ENCODE data around the gene XAF1.
"Not testable (repeated sequence)": the region's sequence is repeated elsewhere in the genome, so short reads cannot be mapped to it uniquely, and the experiment has no call there.

XAF1 gene

DNA sequence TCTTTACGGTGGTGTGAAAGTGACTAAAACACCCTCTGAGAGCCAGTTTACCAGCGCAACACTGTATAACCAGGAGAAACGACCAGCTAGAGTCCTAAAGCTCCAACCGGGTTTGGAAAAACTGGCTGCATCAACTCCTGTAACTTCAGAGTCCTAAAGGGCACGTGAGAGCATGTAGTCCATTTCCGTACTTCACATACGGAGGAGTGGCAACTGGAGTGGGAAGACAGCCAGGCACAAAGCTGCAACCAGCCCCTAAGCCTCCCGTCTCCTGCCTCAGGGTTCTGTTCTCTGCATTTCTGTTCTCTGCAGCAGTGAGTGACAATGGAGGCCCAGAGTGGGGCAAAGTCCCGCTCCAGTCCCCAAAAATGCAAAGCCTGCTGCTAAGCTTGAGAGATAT lies 56.4 kb downstream of the XAF1 start:
- DNase-seq = no peak

DNA sequence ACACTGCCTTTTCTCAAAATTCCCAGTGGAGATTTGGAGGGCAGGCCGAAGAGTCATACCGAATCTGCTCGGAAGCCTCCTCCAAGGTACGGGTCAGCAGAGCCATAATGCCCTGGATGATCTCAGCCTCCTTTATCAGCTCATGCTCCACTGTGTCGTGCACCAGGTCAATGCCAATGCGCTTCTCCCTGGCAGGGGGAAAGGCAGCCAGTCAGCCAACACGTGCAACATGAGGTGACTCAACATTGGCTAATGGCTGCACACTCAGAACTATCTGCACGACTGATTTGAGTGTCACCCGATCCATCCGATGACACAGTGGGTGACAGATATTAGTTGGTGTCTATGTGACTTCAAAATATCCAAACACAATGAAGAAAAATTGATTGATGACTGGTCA lies 59.9 kb downstream of the XAF1 start:
- no peak for DNase-seq

DNA sequence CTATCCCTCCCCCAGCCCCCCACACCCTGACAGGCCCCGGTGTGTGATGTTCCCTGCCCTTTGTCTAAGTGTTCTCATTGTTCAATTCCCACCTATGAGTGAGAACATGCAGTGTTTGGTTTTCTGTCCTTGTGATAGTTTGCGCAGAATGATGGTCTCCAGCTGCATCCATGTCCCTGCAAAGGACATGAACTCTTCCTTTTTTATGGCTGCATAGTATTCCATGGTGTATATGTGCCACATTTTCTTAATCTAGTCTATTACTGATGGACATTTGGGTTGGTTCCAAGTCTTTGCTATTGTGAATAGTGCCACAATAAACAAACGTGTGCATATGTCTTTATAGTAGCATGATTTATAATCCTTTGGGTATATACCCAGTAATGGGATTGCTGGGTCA lies 60.5 kb downstream of the XAF1 start:
- DNase-seq = not testable (repeated sequence)

DNA sequence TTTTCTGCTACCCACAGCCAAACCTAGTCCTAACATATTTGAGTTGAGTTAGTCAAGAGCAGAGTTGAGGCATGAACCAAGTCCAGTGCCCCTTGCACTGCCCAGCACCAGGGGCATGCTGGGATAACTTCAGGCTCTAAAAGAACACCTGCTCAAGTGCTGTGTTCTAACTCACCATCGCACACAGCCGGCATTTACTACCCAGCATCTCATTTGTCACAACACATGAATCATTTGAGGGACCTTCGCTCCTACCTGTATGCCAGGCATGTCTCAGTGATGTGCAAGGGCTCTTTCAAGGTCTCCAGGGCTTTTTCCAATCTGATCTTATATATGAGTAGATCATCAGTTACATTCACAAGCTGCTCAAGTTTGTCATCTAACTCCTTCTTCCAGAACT lies 63.1 kb downstream of the XAF1 start:
- no peak for DNase-seq

DNA sequence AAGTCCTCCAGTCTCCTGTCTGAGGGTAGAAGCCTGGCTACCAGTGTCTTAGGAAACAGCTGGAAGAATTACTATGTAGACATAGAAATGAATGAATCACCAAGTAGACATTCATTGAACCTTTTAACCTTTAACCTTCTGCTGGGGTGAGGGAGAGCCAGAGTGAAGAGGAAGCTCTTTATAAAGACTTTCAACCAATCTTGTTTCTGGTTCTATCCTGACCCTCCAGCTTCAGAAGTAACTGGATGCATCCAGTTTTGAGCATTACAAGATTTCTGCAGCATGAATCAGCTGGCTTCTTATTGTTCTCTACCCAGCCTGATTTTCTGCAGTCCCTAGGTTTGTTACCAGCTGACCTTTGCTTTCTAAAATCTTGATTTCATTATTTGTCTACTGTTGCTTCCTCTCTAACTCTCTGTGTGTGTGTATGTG lies 67.2 kb downstream of the XAF1 start:
- no peak for DNase-seq

Measured in NCI-H187 treated with DMSO at 0.1 percent for 48 hours (cell line).